Measurements from ENCODE around the gene EIF4A2. TPM values are rescaled to one million over a fixed set of nuclear protein-coding genes. Genes with fewer than 3 reads are reported as not detected.

EIF4A2 gene
- total RNA-seq, 2 experiments from 2014 or later = 445 to 469 TPM

- Mint-ChIP-seq H3K9me3 (no peaks in the 10 kb centered on the region), H3K4me3 (peak overlapping the region; percentile 78), H3K27ac (peak overlapping the region; percentile 6), H3K4me1 (ENCODE audit: low read depth) (peaks cover 30% of the 10 kb centered on the region), H3K36me3 (ENCODE audit: low read depth) (peaks cover 7% of the 10 kb centered on the region), H3K27me3 (ENCODE audit: low read depth) (peaks cover 31% of the 10 kb centered on the region)
- peak; percentile 83 for DNase-seq
- CTCF ChIA-PET = interaction anchor here (0.6 to 2.0 kb wide), 5 partner anchors 24 to 339 kb away, joined by 3 to 11 read pairs (median 5); no protein-coding TSS in a partner anchor
- intact Hi-C loops (cut with micrococcal nuclease) = loop anchor here (1.0 to 10.0 kb wide), 5 partner anchors 19 to 1003 kb away; partner anchors contain the start of genes DNAJB11, ETV5 and RFC4
Measured at GRCh38 chr3:186825294-186825821, 42.0 kb downstream of the EIF4A2 start.

- intact Hi-C loops (cut with micrococcal nuclease) = loop anchor here (1.0 to 10.0 kb wide), 5 partner anchors 20 to 1004 kb away; partner anchors contain the start of genes DNAJB11, ETV5 and RFC4
- H3K27ac Mint-ChIP-seq = peak overlapping the region; percentile 6
- H3K4me3 Mint-ChIP-seq = peak overlapping the region; percentile 78
- DNase-seq = no peak
- H3K9me3 Mint-ChIP-seq = no peaks in the 10 kb centered on the region
- H3K27me3 Mint-ChIP-seq (ENCODE audit: low read depth) = peaks cover 31% of the 10 kb centered on the region
- CTCF ChIA-PET = interaction anchor here (2.0 kb wide), 1 partner anchor 23 kb away, joined by 5 read pairs; no protein-coding TSS in a partner anchor
- H3K4me1 Mint-ChIP-seq (ENCODE audit: low read depth) = peaks cover 30% of the 10 kb centered on the region
- peaks cover 7% of the 10 kb centered on the region for H3K36me3 Mint-ChIP-seq (ENCODE audit: low read depth)
Measured at GRCh38 chr3:186825872-186826409, 42.6 kb downstream of the EIF4A2 start.

GRCh38 chr3:186826410-186826975 lies 43.1 kb downstream of the EIF4A2 start:
- intact Hi-C loops (cut with micrococcal nuclease) = loop anchor here (5.0 to 10.0 kb wide), 4 partner anchors 254 to 1004 kb away; partner anchors contain the start of genes DNAJB11 and ETV5
- CTCF ChIA-PET = interaction anchor here (0.6 to 2.0 kb wide), 5 partner anchors 8 to 211 kb away, joined by 3 to 5 read pairs (median 3); no protein-coding TSS in a partner anchor
- peak overlapping the region; percentile 0 for H3K27ac Mint-ChIP-seq
- peaks cover 30% of the 10 kb centered on the region for H3K4me1 Mint-ChIP-seq (ENCODE audit: low read depth)
- DNase-seq = peak; percentile 14
- peak overlapping the region; percentile 78 for H3K4me3 Mint-ChIP-seq
- peaks cover 7% of the 10 kb centered on the region for H3K36me3 Mint-ChIP-seq (ENCODE audit: low read depth)
- H3K27me3 Mint-ChIP-seq (ENCODE audit: low read depth) = peaks cover 31% of the 10 kb centered on the region
- H3K9me3 Mint-ChIP-seq = no peaks in the 10 kb centered on the region

- intact Hi-C loops (cut with micrococcal nuclease) = loop anchor here (1.0 to 10.0 kb wide), 7 partner anchors 44 to 1005 kb away; partner anchors contain the start of genes DNAJB11, EIF4A2 and ETV5
- peak overlapping the region; percentile 78 for H3K4me3 Mint-ChIP-seq
- H3K27ac Mint-ChIP-seq = peak overlapping the region; percentile 69
- H3K27me3 Mint-ChIP-seq (ENCODE audit: low read depth) = peaks cover 39% of the 10 kb centered on the region
- H3K9me3 Mint-ChIP-seq = no peaks in the 10 kb centered on the region
- CTCF ChIA-PET = interaction anchor here (0.6 to 2.0 kb wide), 8 partner anchors 9 to 312 kb away, joined by 3 to 5 read pairs (median 4); partner anchors contain the start of gene RPL39L
- H3K4me1 Mint-ChIP-seq (ENCODE audit: low read depth) = peaks cover 30% of the 10 kb centered on the region
- H3K36me3 Mint-ChIP-seq (ENCODE audit: low read depth) = peaks cover 7% of the 10 kb centered on the region
- peak; percentile 82 for DNase-seq
Measured at GRCh38 chr3:186826976-186827857, 43.8 kb downstream of the EIF4A2 start.

- DNase-seq = peak; percentile 8
- H3K4me1 Mint-ChIP-seq (ENCODE audit: low read depth) = peaks cover 28% of the 10 kb centered on the region
- H3K9me3 Mint-ChIP-seq = no peaks in the 10 kb centered on the region
- intact Hi-C loops (cut with micrococcal nuclease) = loop anchor here (5.0 to 10.0 kb wide), 4 partner anchors 256 to 1006 kb away; partner anchors contain the start of genes DNAJB11 and ETV5
- H3K27ac Mint-ChIP-seq = no peak overlapping the region
- peak overlapping the region; percentile 23 for H3K4me3 Mint-ChIP-seq
- CTCF ChIA-PET = interaction anchor here (1.0 to 1.6 kb wide), 2 partner anchors 21 to 311 kb away, joined by 3 to 5 read pairs; partner anchors contain the start of gene RPL39L
- peaks cover 39% of the 10 kb centered on the region for H3K27me3 Mint-ChIP-seq (ENCODE audit: low read depth)
- H3K36me3 Mint-ChIP-seq (ENCODE audit: low read depth) = peaks cover 7% of the 10 kb centered on the region
Measured at GRCh38 chr3:186828340-186828739, 45.0 kb downstream of the EIF4A2 start.

GRCh38 chr3:186831798-186832197 lies 48.4 kb downstream of the EIF4A2 start:
- H3K4me1 Mint-ChIP-seq (ENCODE audit: low read depth) = peaks cover 5% of the 10 kb centered on the region
- no peaks in the 10 kb centered on the region for H3K36me3 Mint-ChIP-seq (ENCODE audit: low read depth)
- H3K4me3 Mint-ChIP-seq = no peak overlapping the region
- no peak overlapping the region for H3K27ac Mint-ChIP-seq
- peaks cover 27% of the 10 kb centered on the region for H3K27me3 Mint-ChIP-seq (ENCODE audit: low read depth)
- intact Hi-C loops (cut with micrococcal nuclease) = no loop called here
- DNase-seq = no peak
- H3K9me3 Mint-ChIP-seq = no peaks in the 10 kb centered on the region
- CTCF ChIA-PET = no interaction called here

GRCh38 chr3:186832276-186832675 lies 48.9 kb downstream of the EIF4A2 start:
- intact Hi-C loops (cut with micrococcal nuclease) = no loop called here
- H3K27me3 Mint-ChIP-seq (ENCODE audit: low read depth) = peaks cover 27% of the 10 kb centered on the region
- CTCF ChIA-PET = interaction anchor here (1.5 kb wide), 1 partner anchor 17 kb away, joined by 3 read pairs; no protein-coding TSS in a partner anchor

More at GRCh38 chr3:186832276-186832675, 48.9 kb downstream of the EIF4A2 start:
- Mint-ChIP-seq H3K9me3 (no peaks in the 10 kb centered on the region), H3K4me1 (ENCODE audit: low read depth) (peaks cover 5% of the 10 kb centered on the region), H3K36me3 (ENCODE audit: low read depth) (no peaks in the 10 kb centered on the region), H3K27ac (no peak overlapping the region), H3K4me3 (no peak overlapping the region)
- no peak for DNase-seq

Small RNA genes within 50 kb of the gene (microRNA-seq; reads per million reads assigned to microRNA genes)
- 103 reads per million, percentile 59 among the genes with 10 or more reads in this experiment for gene MIR1248 (ENCODE audit: borderline microRNAs expressed, borderline replicate concordance)

Other genes with a start within 250 kb of the EIF4A2 start
- 1 to 10 TPM; 1.5 to 1.8 TPM for gene CRYGS, start 239.2 kb upstream of the EIF4A2 start, total RNA-seq
- 10 to 100 TPM in 1 of 2 experiments, 1 to 10 TPM in 1; 9.0 to 10.7 TPM for gene TBCCD1, start 216.2 kb upstream of the EIF4A2 start, total RNA-seq
- gene DNAJB11, start 212.9 kb upstream of the EIF4A2 start, total RNA-seq = 10 to 100 TPM; 30.0 to 30.5 TPM
- gene AHSG, start 170.5 kb upstream of the EIF4A2 start, total RNA-seq = not detected
- gene FETUB, start 143.2 kb upstream of the EIF4A2 start, total RNA-seq = not detected
- gene HRG, start 117.6 kb upstream of the EIF4A2 start, total RNA-seq = not detected
- gene KNG1, start 66.2 kb upstream of the EIF4A2 start, total RNA-seq = not detected
- 100 to 1,000 TPM; 135 to 136 TPM for gene RFC4, start 22.9 kb downstream of the EIF4A2 start, total RNA-seq
- gene ADIPOQ, start 59.1 kb downstream of the EIF4A2 start, total RNA-seq = not detected
- gene ST6GAL1, start 146.9 kb downstream of the EIF4A2 start, total RNA-seq = 10 to 100 TPM; 76.2 to 78.0 TPM

All from activated naive CD4-positive, alpha-beta T cell treated with anti-CD3 and anti-CD28 coated beads for 36 hours (primary cell).